Mesenchymal stem cell (in vitro differentiated cells and primary cell): Measurements from ENCODE around the gene PRRT2.
"Not testable (repeated sequence)": the region's sequence is repeated elsewhere in the genome, so short reads cannot be mapped to it uniquely, and the experiment has no call there.

Experiments used
- DNase-seq: peaks from one replicate; pipeline ENCODE4 v3.0.0-alpha.2; 2013
- H2AFZ ChIP-seq: one replicate; pipeline ENCODE4 v1.6.1; 2013; ENCODE audit warnings: low read depth, mild to moderate bottlenecking, control low read depth, inconsistent platforms, low read length, moderate library complexity
- H2AK5ac ChIP-seq: 2 replicates; pipeline ENCODE4 v1.6.1; 2013; ENCODE audit warnings: low read length, moderate library complexity, mild to moderate bottlenecking, inconsistent platforms; ENCODE audit not compliant: severe bottlenecking
- H2BK120ac ChIP-seq: one replicate; pipeline ENCODE4 v1.6.1; 2013; ENCODE audit warnings: low read depth, mild to moderate bottlenecking, inconsistent platforms, low read length, moderate library complexity
- H2BK12ac ChIP-seq, 2 experiments: one replicate each; pipeline ENCODE4 v1.6.1; 2013; ENCODE audit warnings: inconsistent platforms in 2 of 2, low read length in 2 of 2, mild to moderate bottlenecking in 2 of 2, moderate library complexity in 2 of 2, control low read depth in 1 of 2
- H2BK15ac ChIP-seq: one replicate; pipeline ENCODE4 v1.6.1; 2013; ENCODE audit warnings: mild to moderate bottlenecking, low read depth, inconsistent platforms; ENCODE audit not compliant: poor library complexity, severe bottlenecking
- H2BK5ac ChIP-seq: 2 replicates; pipeline ENCODE4 v1.6.1; 2013; ENCODE audit warnings: low read depth, mild to moderate bottlenecking, low read length, control low read depth, inconsistent platforms; ENCODE audit not compliant: poor library complexity, severe bottlenecking
- H3K14ac ChIP-seq, 2 experiments: one replicate each; pipeline ENCODE4 v1.6.1; 2013; ENCODE audit warnings: inconsistent platforms in 2 of 2, low read length in 2 of 2, control low read depth in 1 of 2, mild to moderate bottlenecking in 1 of 2, moderate library complexity in 1 of 2
- H3K18ac ChIP-seq, 2 experiments: one replicate each; pipeline ENCODE4 v1.6.1; 2013; ENCODE audit warnings: inconsistent platforms in 2 of 2, low read length in 2 of 2, control low read depth in 1 of 2, low read depth in 1 of 2, mild to moderate bottlenecking in 1 of 2
- H3K23ac ChIP-seq, 2 experiments: one replicate each; pipeline ENCODE4 v1.6.1; 2013; ENCODE audit warnings: inconsistent platforms in 2 of 2, low read length in 2 of 2, mild to moderate bottlenecking in 2 of 2, moderate library complexity in 2 of 2, control low read depth in 1 of 2
- H3K27ac ChIP-seq: 2 replicates; pipeline ENCODE4 v1.5.1; 2013; ENCODE audit warnings: mild to moderate bottlenecking, moderate library complexity, low read length, control low read depth, inconsistent platforms; ENCODE audit not compliant: poor library complexity, severe bottlenecking
- H3K27me3 ChIP-seq, 2 experiments: 2 replicates each; pipeline versions ENCODE4 v1.6.1 to v1.7.0; 2013; ENCODE audit warnings: low read length in 2 of 2, mild to moderate bottlenecking in 2 of 2, moderate library complexity in 2 of 2, control low read depth in 1 of 2, inconsistent platforms in 1 of 2; ENCODE audit not compliant: control insufficient read depth in 1 of 2, insufficient read depth in 1 of 2
- H3K36me3 ChIP-seq, 2 experiments: 2 replicates each; pipeline versions ENCODE4 v1.6.1 to v1.7.0; 2013; ENCODE audit warnings: low read length in 2 of 2, control low read depth in 1 of 2, inconsistent platforms in 1 of 2, low read depth in 1 of 2, mild to moderate bottlenecking in 1 of 2; ENCODE audit not compliant: insufficient read depth in 2 of 2, control insufficient read depth in 1 of 2
- H3K4ac ChIP-seq, 2 experiments: one replicate each; pipeline ENCODE4 v1.6.1; 2013; ENCODE audit warnings: inconsistent platforms in 2 of 2, low read length in 2 of 2, mild to moderate bottlenecking in 2 of 2, moderate library complexity in 2 of 2, control low read depth in 1 of 2, low read depth in 1 of 2
- H3K4me1 ChIP-seq: 2 replicates; pipeline ENCODE4 v1.6.1; 2013; ENCODE audit warnings: low read depth, low read length, control low read depth; ENCODE audit not compliant: control insufficient read depth, insufficient read depth
- H3K4me2 ChIP-seq: 2 replicates; pipeline ENCODE4 v1.6.1; 2013; ENCODE audit warnings: low read length, mild to moderate bottlenecking, inconsistent platforms; ENCODE audit not compliant: poor library complexity, severe bottlenecking
- H3K4me3 ChIP-seq, 2 experiments: 2 replicates each; pipeline versions ENCODE4 v1.5.1 to v1.7.0; 2013; ENCODE audit warnings: low read length in 2 of 2, mild to moderate bottlenecking in 2 of 2, control low read depth in 1 of 2, low read depth in 1 of 2; ENCODE audit not compliant: insufficient read depth in 1 of 2
- H3K79me1 ChIP-seq: replicated peaks from 2 replicates; pipeline ENCODE4 v1.6.1; 2013; ENCODE audit warnings: mild to moderate bottlenecking, control low read depth, low read length, inconsistent platforms; ENCODE audit not compliant: poor library complexity, severe bottlenecking
- H3K9ac ChIP-seq: 2 replicates; pipeline ENCODE4 v1.7.0; 2013; ENCODE audit warnings: mild to moderate bottlenecking, low read length, moderate library complexity
- H3K9me3 ChIP-seq: 2 replicates; pipeline ENCODE4 v1.7.0; 2013; ENCODE audit warnings: mild to moderate bottlenecking, low read length; ENCODE audit not compliant: control insufficient read depth
- H4K8ac ChIP-seq: one replicate; pipeline ENCODE4 v1.6.1; 2013; ENCODE audit warnings: inconsistent platforms, mild to moderate bottlenecking, low read length, moderate library complexity
- H4K91ac ChIP-seq: one replicate; pipeline ENCODE4 v1.6.1; 2013; ENCODE audit warnings: mild to moderate bottlenecking, low read length, inconsistent platforms
- WGBS: methylation state at CpG from one replicate; pipeline ENCODE4 v1.1.7; 2013; ENCODE audit warnings: mixed read lengths; 5-methylcytosine and 5-hydroxymethylcytosine counted together

PRRT2 gene

DNA sequence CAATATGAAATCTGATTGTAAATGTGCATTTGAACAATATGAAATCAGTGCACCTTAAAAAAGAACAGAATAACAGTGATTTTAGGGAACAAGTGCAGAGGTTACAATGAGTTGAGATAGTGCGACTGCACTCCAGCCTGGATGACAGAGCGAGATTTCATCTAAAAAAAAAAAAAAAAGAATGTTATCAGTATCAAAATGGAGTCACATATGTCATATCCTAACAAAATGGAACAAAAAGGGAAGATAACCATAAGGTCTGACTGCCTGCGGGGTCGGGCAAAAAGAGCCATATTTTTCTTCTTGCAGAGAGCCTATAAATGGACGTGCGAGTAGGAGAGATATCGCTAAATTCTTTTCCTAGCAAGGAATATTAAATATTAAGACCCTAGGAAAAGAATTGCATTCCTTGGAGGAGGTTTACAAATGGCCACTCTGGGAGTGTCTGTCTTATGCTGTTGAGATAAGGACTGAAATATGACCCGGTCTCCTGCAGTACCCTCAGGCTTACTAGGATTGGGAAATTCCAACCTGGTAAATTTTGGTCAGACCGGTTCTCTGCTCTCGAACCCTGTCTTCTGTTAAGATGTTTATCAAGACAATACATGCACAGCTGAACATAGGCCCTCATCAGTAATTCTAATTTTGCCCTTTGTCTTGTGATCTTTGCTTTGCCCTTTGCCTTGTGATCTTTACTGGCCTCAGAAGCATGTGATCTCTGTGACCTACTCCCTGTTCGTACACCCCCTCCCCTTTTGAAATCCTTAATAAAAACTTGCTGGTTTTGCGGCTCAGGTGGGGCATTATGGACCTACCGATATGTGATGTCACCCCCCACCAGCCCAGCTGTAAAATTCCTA lies 28.7 kb upstream of the PRRT2 start:
- not testable (repeated sequence) for H3K9me3 ChIP-seq, H3K4ac ChIP-seq, H3K79me1 ChIP-seq, H4K8ac ChIP-seq, H3K9ac ChIP-seq, H3K27ac ChIP-seq, H3K4me2 ChIP-seq, H4K91ac ChIP-seq, H3K4me3 ChIP-seq, H3K4me1 ChIP-seq, H3K23ac ChIP-seq, H3K36me3 ChIP-seq, H2AK5ac ChIP-seq, H2BK120ac ChIP-seq, H3K14ac ChIP-seq, DNase-seq, H2BK5ac ChIP-seq, H3K18ac ChIP-seq, H2BK15ac ChIP-seq, H2BK12ac ChIP-seq, H2AFZ ChIP-seq
- 86% methylated on average over 10 of the region's 13 CpGs for WGBS
- H3K27me3 ChIP-seq: peaks cover 35 to 37% of the 10 kb centered on the region in 2 experiments

DNA sequence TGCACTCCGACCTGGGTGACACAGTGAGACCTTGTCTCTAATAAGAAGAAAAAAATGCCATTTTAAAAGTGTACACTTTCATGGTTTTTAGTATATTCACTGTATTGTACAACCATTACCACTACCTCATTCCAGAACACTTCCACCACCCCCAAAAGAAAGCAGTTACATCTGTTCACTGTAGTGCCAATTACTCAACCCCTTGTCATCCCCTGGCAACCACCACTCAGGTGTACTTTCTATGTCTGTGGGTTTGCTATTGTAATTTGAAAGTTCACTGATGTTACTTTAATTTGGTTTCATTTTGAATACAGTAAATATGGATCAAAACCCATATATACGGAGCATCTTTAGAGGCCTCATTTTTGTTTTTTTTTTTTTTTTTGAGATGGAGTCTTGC lies 27.8 kb upstream of the PRRT2 start:
- Histone ChIP-seq H4K91ac (no peak overlapping the region), H3K9ac (no peak overlapping the region), H2AFZ (no peak overlapping the region), H3K4me1 (peaks cover 8% of the 10 kb centered on the region), H3K18ac (no peak overlapping the region), H2BK15ac (no peak overlapping the region), H3K4me2 (no peak overlapping the region), H4K8ac (no peak overlapping the region), H2BK5ac (no peak overlapping the region), H3K4me3 (no peak overlapping the region), H3K23ac (no peak overlapping the region), H3K27ac (no peak overlapping the region), H2BK120ac (no peak overlapping the region), H2AK5ac (no peak overlapping the region), H3K9me3 (no peaks in the 10 kb centered on the region), H3K14ac (no peak overlapping the region), H3K27me3 (peaks cover 27 to 29% of the 10 kb centered on the region in 2 experiments), H3K79me1 (no peaks in the 10 kb centered on the region), H3K4ac (no peak overlapping the region), H2BK12ac (no peak overlapping the region), H3K36me3 (no peaks in the 10 kb centered on the region)
- DNase-seq: no peak
- no CpG with 5 or more reads among the region's 2 CpGs for WGBS

DNA sequence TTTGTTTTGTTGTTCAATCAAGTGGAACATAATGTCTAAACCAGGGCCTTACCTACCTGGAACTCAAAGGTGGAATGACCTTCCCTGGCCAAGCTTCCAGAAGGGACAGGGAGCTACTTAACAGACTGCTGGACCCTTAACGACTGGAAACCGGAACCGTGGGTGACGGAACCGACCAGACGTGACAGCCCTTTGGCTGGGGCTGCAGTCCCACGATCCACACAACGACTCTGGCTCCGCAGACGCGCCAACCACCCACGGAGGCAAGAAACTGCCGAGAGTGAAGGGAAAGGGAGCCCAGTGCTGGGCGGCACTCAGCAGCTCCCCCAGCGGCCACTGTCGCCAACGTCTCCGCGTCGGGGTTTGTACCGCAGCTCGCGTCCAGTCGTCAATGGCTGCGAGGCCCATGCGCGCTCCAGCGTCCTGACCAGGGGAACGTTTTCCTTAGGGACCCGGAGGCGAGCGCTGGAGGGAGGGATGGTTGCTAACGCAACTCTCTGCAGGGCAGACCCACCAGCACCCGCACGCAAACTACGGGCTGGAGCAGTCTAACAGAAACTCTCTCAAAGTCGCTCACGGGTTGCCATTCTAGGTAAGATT lies 27.0 kb upstream of the PRRT2 start:
- Histone ChIP-seq H2BK12ac (no peak overlapping the region), H3K27ac (no peak overlapping the region), H2AK5ac (no peak overlapping the region), H2BK15ac (no peak overlapping the region), H3K14ac (no peak overlapping the region), H3K36me3 (no peaks in the 10 kb centered on the region), H3K9ac (peak overlapping the region; percentile 44), H2BK5ac (no peak overlapping the region), H3K79me1 (peaks cover 2% of the 10 kb centered on the region), H3K4me3 (peak overlapping the region in 1 of 2 experiments; percentile 77), H3K27me3 (peaks cover 21% of the 10 kb centered on the region in 2 experiments), H3K4ac (no peak overlapping the region), H2BK120ac (no peak overlapping the region), H3K23ac (no peak overlapping the region), H3K4me1 (peaks cover 13% of the 10 kb centered on the region), H4K8ac (peak overlapping the region; percentile 10), H3K9me3 (no peaks in the 10 kb centered on the region), H3K18ac (peak overlapping the region in 1 of 2 experiments; percentile 76), H2AFZ (peak overlapping the region; percentile 98), H3K4me2 (peak overlapping the region; percentile 54), H4K91ac (no peak overlapping the region)
- 6% methylated on average over 36 of the region's 38 CpGs for WGBS
- peak; percentile 77 for DNase-seq

DNA sequence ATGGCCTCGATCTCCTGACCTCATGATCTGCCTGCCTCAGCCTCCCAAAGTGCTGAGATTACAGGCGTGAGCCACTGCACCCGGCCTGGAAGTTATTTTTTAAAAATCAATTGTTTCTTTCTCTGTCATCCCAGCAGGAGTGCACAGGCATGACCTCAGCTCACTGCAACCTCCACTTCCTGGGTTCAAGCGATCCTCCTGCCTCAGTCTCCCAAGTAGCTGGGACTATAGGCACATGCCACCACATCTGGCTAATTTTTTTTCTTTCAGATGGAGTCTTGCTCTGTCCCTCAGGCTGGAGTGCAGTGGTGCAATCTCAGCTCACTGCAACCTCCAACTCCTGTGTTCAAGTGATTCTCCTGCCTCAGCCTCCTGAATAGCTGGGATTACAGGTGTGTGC lies 24.8 kb upstream of the PRRT2 start:
- not testable (repeated sequence) for H3K9me3 ChIP-seq, H3K4me2 ChIP-seq, H2BK12ac ChIP-seq, H3K27me3 ChIP-seq, H3K4me3 ChIP-seq, H2BK120ac ChIP-seq, H3K18ac ChIP-seq, H3K23ac ChIP-seq, DNase-seq, H3K14ac ChIP-seq, H3K27ac ChIP-seq, H3K9ac ChIP-seq, H2BK5ac ChIP-seq, H4K8ac ChIP-seq, H3K79me1 ChIP-seq, H2AFZ ChIP-seq, H2BK15ac ChIP-seq, H3K36me3 ChIP-seq, H4K91ac ChIP-seq, H2AK5ac ChIP-seq, H3K4ac ChIP-seq
- H3K4me1 ChIP-seq: peaks cover 15% of the 10 kb centered on the region
- 95% methylated on average over 4 of the region's 4 CpGs for WGBS
